GF-D8 (cell line): ENCODE measurements around the gene CAB39L.

ENCODE experiments used
- DNase-seq: peaks from one replicate; lab custom pipeline; 2025; lab: John Stamatoyannopoulos, UW

The CAB39L gene

GRCh38 chr13:49287995-49288394, 155.9 kb downstream of the CAB39L start:
- DNase-seq, result no peak

GRCh38 chr13:49279885-49280284, 164.0 kb downstream of the CAB39L start:
- DNase-seq, result no peak

GRCh38 chr13:49279112-49279511, 164.8 kb downstream of the CAB39L start:
- DNase-seq, result no peak

- peak; percentile 34 for DNase-seq
Measured at GRCh38 chr13:49278211-49278610, 165.7 kb downstream of the CAB39L start.

- no peak for DNase-seq
Measured at GRCh38 chr13:49272296-49272695, 171.6 kb downstream of the CAB39L start.

- no peak for DNase-seq
Measured at GRCh38 chr13:49271264-49271663, 172.6 kb downstream of the CAB39L start.

- DNase-seq, result no peak
Measured at GRCh38 chr13:49265822-49266221, 178.0 kb downstream of the CAB39L start.

- no peak for DNase-seq
Measured at GRCh38 chr13:49262634-49263033, 181.2 kb downstream of the CAB39L start.

GRCh38 chr13:49259586-49259985, 184.3 kb downstream of the CAB39L start:
- DNase-seq, result no peak
